ENCODE data around the gene GGNBP2.
"Not testable (repeated sequence)": the region's sequence is repeated elsewhere in the genome, so short reads cannot be mapped to it uniquely, and the experiment has no call there.

Gene GGNBP2

GRCh38 chr17:36544307-36545076, at the start of gene GGNBP2:
Gene GGNBP2 (plus strand): TSS chr17:36544919. CDS start chr17:36545725, 806 bp downstream.
- peak; percentile 88 for DNase-seq

GRCh38 chr17:36495076-36495578, 49.6 kb upstream of the GGNBP2 start:
- no peak for DNase-seq

- no peak for DNase-seq
These were observed 48.5 kb upstream of the GGNBP2 start for GRCh38 chr17:36496018-36496789.

- no peak for DNase-seq
These were observed 46.6 kb upstream of the GGNBP2 start for GRCh38 chr17:36498155-36498554.

- DNase-seq: no peak
These were observed 46.0 kb upstream of the GGNBP2 start for GRCh38 chr17:36498560-36499300.

- DNase-seq: no peak
These were observed 43.9 kb upstream of the GGNBP2 start for GRCh38 chr17:36500745-36501225.

GRCh38 chr17:36501351-36501750, 43.4 kb upstream of the GGNBP2 start:
- no peak for DNase-seq

GRCh38 chr17:36501963-36502362, 42.8 kb upstream of the GGNBP2 start:
- DNase-seq: no peak

- no peak for DNase-seq
These were observed 41.1 kb upstream of the GGNBP2 start for GRCh38 chr17:36503456-36504155.

- DNase-seq: no peak
These were observed 40.6 kb upstream of the GGNBP2 start for GRCh38 chr17:36504156-36504545.

- no peak for DNase-seq
These were observed 39.5 kb upstream of the GGNBP2 start for GRCh38 chr17:36505171-36505570.

GRCh38 chr17:36506249-36506826, 38.4 kb upstream of the GGNBP2 start:
- no peak for DNase-seq

GRCh38 chr17:36506831-36507230, 37.9 kb upstream of the GGNBP2 start:
- no peak for DNase-seq

- no peak for DNase-seq
These were observed 37.5 kb upstream of the GGNBP2 start for GRCh38 chr17:36507266-36507665.

GRCh38 chr17:36508439-36508838, 36.3 kb upstream of the GGNBP2 start:
- DNase-seq: not testable (repeated sequence)

GRCh38 chr17:36509272-36509985, 35.3 kb upstream of the GGNBP2 start:
- DNase-seq: no peak

GRCh38 chr17:36510636-36511035, 34.1 kb upstream of the GGNBP2 start:
- DNase-seq: no peak

GRCh38 chr17:36511216-36511615, 33.5 kb upstream of the GGNBP2 start:
- DNase-seq: no peak

- DNase-seq: no peak
These were observed 32.1 kb upstream of the GGNBP2 start for GRCh38 chr17:36512641-36513040.

GRCh38 chr17:36514856-36515255, 29.9 kb upstream of the GGNBP2 start:
- no peak for DNase-seq

GRCh38 chr17:36515837-36516236, 28.9 kb upstream of the GGNBP2 start:
- no peak for DNase-seq

Measured in NCI-H510A (cell line).